ENCODE measurements around the gene DISC1.

The DISC1 gene

DNA sequence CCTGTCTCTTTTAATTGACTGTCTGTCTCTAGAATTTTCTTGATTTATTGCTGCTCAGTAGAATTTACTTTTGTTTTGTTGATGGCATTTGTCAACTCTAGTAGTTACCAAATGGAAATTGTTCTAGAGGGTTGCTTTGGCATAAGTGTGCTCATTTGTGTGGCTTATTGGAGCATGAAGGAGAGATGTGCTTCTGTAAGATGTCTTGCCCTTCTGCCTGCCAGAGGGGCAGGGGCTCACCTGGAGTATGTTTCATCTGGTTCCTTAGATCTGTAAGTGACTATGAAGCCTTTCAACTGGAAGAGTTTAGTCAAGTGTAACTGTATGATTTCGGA lies 345.5 kb downstream of the DISC1 start:
- H3K4me3 ChIP-seq (ENCODE audit: low read depth, low read length) = no peak overlapping the region

DNA sequence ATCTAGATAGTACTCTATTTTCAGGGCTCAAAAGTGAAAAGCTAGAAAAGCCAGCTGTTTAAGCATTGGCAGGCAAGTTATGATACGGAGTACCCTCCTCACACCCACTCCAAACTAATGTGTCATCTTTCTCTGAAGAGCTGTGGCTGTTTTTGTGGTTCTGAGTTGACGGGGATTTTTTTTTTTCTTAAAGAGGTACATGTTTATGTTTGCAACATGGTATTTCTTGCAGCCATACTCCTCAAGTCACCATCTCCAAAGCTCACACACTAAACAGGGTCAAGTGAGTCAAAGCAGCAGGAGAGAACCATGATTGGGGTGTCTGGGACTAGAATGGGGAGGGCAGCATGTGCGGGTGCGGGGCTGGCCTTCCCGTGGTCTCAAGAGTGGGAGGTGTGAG lies 347.2 kb downstream of the DISC1 start:
- H3K4me3 ChIP-seq (ENCODE audit: low read depth, low read length) = no peak overlapping the region

DNA sequence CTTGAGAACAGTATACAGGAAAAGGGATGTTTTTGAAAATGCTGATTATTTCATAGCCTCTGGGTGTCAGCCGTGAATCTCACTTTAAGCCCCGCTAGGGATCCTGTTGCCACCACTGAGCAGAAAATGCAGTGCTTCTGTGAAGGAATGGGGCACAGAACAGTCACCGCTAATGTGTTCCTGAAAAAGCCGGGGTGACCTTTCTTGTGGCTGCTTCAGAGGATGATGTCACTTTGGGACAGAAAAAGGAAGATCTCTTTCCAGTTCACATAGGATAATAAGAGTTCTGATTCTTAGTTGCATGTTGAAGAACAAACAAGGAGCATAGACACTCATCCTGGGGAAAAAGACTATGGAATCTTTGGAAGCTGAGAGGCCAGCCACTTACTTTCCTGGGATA lies 349.6 kb downstream of the DISC1 start:
- H3K4me3 ChIP-seq (ENCODE audit: low read depth, low read length) = no peak overlapping the region

DNA sequence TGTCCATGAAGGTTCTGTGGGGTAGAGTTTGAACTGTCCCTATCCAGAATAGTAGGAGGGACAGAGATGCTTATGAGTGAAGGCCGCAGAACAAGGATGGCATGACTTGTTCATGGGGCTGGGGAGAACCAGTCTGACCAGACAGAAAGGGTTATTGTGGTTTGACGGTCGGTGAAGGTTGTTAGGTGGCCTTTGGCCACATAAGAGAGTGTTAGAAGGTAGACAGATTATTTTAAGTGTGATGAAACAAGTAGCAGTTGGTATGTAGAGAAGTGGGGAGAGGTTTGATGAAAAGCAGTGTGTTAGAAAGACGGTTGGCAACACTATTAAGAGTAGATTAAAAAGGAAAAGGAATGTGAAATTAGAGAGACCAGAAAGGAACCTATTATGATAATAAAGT lies 355.1 kb downstream of the DISC1 start:
- no peak overlapping the region for H3K4me3 ChIP-seq (ENCODE audit: low read depth, low read length)

DNA sequence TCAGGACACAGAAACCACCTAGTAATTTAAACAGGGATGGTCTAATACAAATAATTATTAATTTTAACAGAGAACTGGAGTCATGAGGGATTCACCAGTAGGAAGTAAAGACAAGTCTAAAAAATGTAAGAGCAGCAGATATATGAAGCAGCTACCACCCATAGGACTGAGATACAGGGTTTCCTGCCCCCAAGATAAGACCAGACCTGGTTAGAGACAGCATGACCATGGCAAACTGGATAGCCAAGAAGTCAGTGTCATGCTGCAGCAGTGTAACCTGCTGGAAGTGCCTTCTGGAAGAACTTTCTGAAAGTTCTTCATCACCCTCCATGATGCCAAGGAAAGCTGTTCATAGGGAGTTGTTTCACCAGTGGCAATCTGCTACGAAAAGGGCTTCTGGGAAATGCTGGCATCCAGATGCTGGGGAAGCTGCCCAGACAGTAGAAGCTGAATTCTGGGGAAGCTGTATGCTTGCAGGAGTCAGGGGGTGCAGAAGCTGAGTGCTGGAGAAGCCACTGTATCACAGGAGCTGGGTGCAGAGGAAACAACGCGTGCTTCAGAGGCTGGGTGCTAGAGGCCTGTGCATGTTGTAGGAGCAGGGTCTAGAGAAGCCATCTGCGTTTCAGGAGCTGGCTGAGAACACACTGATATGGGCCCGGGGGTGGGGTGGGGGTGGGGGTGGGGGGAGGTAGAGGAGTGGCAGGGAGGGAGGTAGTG lies 356.4 kb downstream of the DISC1 start:
- H3K4me3 ChIP-seq (ENCODE audit: low read depth, low read length) = no peak overlapping the region

DNA sequence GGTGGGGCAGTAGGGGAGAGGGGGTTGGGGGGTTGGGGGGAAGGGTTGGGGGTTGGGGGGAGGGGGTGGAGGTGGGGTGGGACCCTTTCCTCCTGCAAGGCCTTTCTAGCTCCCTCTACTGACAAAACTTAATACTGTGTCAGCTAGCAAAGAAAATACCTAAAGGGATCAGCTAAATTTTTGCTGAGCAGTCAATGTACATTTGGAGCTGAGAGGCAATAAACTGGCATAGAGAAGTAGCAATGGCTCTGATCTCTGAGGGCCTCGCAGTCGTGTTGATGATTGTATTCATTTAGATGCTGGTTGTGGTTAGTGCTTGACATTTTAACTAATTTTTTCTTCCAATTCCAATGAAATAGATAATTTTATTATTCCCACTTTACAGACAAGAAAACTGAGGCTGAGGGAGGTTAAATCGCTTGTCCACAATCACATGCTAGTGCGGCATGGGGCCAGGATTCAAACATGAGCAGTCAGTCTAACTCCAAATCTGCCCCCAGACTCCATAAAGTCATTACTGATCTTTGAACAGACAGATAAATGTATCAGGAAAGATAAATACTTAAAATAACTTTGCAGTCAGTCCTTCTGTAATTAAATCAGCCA lies 357.1 kb downstream of the DISC1 start:
- no peak overlapping the region for H3K4me3 ChIP-seq (ENCODE audit: low read depth, low read length)

DNA sequence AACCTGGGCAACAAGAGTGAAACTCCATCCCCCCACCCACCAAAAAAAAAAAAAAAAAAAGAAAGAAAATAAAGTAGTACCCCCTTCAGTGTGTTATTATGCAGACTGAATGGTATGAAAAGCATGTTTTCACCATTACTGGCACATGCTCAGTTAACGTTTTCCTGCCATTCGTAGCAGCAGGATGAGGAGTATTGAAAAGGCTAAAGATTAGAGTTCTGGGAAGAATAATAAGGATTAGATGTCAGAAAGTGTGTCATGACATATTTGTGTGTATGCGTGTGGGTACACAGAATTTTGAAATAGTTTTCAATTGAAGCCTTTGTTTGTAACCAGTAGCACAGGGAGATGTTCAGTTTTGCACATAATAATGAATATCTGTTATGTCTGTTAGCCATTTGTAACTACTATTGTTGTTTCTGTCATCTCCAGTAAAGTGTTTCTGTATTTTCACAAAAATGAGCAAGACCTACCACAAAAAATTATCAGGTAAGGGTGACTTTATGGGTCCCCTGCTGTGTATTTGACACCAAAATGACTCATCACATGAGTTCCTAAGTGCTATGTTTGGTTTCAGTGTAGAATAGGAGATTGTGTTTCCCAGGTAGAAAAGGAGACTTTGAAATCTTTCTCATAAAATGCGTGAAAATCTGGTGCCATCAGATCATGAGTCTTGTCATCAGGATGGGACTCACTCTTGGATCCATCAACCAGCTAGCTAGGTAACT lies 358.9 kb downstream of the DISC1 start:
- no peak overlapping the region for H3K4me3 ChIP-seq (ENCODE audit: low read depth, low read length)

DNA sequence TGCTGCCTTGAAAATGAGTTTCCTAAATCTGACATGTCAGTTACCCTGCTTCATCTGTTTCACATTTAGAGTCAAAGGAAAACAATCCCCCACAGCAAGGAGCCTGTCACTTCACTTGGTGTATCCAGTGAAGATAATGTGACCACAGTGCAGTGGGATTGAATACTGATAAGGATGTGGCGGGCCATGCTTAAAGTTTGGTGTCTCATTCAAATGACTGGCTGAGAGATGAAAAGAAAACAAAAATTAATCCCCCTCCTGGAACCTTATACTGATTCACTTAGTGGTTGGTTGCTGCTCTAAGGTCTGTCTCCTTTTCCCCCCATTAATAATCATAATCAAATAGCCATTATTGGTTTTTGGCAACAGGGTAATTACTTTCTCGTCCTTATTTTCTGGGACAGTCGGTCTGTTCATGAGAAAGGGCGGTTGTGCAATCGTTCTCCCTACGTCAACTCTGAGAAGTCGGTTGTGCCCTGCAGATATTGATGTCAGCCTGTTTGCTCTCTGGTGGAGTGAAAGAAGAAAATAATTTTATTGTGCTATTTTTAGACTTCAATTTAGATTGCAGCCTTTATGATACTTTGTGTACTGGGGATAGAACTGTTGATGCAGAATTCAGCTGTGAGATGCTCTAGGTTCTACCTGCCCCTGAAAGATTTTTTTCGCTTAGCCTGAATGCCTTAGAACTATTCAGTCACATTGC lies 360.2 kb downstream of the DISC1 start:
- no peak overlapping the region for H3K4me3 ChIP-seq (ENCODE audit: low read depth, low read length)

DNA sequence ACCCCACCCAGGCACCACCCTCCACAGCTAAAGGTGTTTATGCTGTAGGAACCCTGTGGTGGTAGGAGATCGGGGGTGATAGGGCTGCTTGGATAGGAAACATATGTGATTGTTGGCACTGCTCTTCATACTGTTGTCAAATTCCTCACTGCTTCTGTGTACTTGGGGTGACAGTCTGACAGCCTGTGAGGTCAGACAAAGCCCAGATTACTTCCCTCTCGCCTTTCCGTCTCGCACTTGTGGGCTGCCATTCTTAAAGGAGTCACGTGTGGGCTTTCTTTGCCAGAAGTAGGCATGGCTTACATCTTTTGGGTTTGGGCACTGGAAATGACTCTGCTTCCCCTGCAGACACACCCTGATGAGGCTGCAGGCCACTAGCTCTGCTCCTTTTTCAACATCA lies 363.8 kb downstream of the DISC1 start:
- no peak overlapping the region for H3K4me3 ChIP-seq (ENCODE audit: low read depth, low read length)

DNA sequence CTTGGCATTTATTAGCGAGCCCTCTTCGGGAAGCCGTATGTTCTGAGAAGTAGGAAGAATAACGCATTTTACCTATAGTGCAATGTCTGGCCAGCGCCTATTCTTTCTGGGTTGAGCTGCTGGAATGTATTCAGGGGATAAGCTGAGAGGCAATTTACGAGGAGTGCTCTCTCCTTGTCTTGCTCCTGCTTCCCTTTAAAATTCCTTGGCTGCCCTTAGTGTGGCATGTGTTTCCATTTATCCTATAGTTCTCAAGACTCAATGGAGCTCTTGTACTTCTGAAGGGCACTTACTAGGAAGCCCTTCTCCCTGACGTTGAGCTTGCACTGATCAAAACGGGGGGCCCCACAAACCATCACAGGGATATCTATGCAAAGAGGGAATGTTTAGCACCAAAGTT lies 364.6 kb downstream of the DISC1 start:
- H3K4me3 ChIP-seq (ENCODE audit: low read depth, low read length) = no peak overlapping the region

DNA sequence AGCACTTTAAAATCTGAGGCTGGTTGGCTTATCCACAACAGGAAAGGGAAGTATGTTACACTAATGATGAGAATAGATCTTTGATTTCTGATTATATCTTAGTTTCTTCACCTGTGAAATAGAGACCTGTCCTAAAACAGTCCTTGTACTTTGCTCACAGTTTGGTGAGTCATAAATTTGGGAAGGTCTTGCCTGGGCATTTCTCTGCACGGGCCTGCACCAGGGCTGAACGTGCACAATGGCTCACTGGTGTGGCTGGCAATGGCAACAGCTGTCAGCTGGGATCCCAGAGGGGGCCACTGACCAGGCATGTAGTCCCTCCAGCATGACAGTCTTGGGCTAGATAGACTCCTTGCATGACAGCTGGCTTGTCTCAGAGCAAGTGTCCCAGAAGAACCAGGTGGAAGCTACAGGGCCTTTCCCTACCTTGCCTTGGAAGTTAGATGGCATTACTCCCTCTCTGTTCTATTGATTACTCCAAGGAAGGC lies 367.4 kb downstream of the DISC1 start:
- no peak overlapping the region for H3K4me3 ChIP-seq (ENCODE audit: low read depth, low read length)

DNA sequence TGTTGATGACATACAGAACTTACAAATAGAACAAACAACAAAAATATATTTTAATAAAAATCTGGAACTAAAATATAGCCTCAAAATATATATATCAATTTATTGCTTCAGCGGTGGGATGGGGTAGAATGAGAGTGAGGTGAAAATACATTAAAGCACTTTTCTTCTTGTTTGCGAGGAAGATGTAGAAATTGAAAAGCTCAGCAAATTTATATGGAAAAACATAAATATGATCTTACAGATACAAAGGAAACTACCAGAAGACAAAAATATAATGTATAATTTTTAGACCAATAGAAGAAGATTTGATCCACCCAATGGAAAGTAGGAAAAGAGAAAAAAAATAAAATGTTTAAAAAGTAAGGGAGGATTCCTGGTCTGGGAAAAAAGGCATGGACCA lies 372.2 kb downstream of the DISC1 start:
- H3K4me3 ChIP-seq (ENCODE audit: low read depth, low read length) = no peak overlapping the region

DNA sequence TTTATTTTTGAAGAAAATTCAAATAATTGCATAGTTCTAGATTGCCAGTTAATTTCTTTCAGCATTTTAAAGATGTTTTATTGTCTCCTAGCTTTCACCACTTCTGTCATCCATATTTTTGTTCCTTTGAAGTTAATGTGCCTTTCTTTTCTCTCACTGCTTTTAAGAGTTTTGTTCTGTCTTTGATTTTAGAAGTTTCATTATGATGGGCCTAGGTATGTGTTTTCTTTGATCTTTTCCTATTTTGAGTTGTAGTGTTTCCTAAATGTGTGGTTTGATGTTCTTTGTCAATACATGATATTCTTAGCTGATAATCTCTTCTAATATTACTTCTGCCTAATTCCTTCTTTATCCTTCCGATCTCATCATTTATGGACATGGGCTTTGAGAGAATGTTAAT lies 378.7 kb downstream of the DISC1 start:
- no peak overlapping the region for H3K4me3 ChIP-seq (ENCODE audit: low read depth, low read length)

DNA sequence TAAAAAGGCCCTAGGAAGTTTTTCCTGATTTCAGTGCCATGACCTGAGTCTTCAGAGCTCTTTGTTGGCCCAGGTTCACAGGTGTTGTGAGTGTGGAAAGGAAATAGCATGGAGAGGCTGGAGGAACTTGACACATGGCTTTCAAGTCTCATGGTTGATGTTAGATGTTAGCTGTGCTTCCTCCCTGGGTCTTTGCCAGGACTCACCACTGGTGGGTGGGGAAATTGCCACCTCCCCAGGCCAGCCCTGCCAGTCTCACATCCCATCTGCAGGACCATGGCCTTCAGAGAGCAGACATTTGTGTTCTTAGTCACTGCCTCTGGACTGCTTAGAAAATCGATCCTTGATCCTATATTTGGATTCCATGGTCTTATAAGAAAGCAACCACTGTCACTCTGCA lies 383.2 kb downstream of the DISC1 start:
- H3K4me3 ChIP-seq (ENCODE audit: low read depth, low read length) = no peak overlapping the region

DNA sequence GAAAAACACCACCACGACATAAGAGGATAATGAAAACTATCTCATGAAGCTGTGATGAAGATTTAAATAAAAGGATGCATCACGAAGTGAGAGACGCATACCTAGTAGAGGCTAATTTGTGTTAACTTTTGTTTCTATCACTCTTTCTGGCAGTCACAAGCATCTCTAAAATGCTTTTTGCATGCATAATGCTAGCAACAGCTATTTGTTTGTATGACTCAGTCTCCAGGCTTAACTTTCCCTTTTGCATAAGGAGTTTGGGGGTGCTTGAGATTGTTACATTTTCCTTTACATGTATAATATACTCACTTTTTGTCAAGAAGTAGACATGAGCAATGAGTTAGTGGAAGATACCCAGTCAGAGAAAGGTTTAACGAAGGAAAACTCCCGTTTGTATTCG lies 385.4 kb downstream of the DISC1 start:
- H3K4me3 ChIP-seq (ENCODE audit: low read depth, low read length) = no peak overlapping the region

DNA sequence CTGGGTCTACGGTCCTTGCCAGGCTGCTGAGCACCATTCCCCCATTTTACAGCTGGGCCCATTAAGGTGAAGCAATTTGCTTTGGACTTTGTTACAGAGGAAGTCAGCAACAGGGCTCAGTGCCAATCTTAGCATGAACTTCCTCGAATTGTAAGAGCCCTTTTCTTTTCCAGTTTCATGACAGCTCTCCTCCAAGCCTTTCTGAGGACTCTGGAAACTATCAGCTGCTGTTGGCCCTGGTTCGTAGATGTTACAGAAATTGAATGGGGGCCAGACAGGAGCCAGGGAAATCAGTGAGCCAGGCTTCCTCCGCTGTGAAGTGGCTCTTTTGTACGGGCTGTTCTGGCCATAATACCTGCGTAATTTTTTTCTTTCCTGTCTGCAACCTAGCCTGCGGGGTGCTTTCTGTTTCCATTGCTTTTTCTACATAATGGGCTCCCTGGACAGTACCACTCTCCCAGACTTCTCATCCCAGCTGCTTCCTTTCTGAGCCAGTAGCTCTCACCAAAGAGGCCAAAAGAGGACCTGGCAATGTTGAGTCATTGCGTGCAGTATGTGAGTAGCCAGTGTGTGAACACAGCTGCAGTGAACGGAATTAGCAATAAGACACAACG lies 386.3 kb downstream of the DISC1 start:
- no peak overlapping the region for H3K4me3 ChIP-seq (ENCODE audit: low read depth, low read length)

DNA sequence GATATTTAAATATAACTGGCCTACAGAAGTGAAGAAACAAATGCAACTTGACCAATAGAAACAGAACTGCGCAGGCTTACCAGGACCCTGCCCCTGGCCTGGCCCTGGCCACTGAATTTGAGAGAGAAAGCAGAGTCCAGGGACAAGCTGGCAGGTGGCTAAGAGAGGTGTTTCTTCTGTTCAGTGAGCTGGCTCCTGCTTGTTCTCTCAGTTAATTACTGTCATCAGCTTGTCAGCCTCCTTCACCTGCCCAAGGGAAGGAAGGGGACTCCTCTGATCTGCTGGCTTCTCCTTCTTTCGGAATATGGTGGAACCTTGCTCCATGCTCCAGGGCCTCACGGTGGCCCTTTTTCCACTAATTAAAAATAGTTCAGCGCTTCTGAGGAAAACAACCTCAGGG lies 388.4 kb downstream of the DISC1 start:
- no peak overlapping the region for H3K4me3 ChIP-seq (ENCODE audit: low read depth, low read length)

DNA sequence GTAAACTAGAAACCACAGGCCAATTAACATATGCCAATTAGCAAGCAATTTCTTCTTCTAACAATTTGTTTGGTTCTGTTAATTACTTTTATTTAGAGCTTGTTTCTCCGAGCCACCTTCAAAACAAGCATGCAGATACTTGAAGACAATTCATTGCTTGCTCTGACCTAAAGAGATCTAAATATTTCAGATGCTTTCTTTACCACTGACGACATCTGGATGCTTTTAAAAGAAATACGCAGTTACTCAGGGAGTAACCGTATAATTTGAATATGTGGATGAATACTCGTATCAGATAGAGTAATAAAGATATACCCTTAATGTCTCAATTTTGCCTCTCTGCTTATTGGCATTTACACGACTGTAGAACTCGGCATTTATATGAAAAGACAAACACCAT lies 390.0 kb downstream of the DISC1 start:
- no peak overlapping the region for H3K4me3 ChIP-seq (ENCODE audit: low read depth, low read length)

DNA sequence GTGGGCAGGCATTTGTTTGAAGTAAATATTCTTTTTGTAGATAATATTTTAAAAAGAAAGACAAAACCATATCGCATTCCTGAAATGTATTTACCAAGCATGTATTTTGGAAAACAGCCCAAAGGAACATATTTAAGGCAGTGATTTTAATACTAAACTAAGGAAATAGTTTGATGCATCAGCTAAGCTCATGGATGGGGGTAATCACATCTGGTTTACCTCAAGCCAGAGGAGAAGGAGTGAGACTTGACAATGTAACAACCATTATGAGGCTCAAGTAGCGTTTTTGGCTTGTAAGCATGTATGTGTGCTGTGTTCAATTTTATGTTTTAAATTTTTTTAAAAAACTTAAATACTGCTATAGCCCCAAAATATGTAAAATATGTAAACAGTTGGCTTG lies 390.5 kb downstream of the DISC1 start:
- no peak overlapping the region for H3K4me3 ChIP-seq (ENCODE audit: low read depth, low read length)

DNA sequence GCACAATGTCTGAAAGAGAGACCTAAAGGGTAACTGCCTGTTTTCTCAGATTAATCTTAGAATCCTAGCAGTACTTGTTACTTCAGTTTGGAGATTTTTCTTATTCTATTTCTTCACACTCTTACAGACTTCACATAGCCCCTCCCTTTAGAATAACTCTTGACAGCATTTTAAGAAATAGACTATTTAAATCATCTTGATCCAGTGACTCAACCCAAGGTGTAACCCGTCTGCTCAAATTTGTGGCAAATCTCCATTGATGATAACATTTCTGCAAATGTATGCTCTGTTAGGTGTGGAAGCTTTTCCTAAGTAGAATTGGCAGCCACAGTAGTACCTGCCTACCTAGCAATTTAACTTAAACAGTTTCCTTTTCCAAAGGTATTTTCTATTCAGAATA lies 391.2 kb downstream of the DISC1 start:
- H3K4me3 ChIP-seq (ENCODE audit: low read depth, low read length) = no peak overlapping the region

All from iPS-11a (cell line).